Measurements from ENCODE around the gene DAB2IP. TPM values are rescaled to one million over a fixed set of nuclear protein-coding genes. Genes with fewer than 3 reads are reported as not detected.

The DAB2IP gene
- total RNA-seq, 1 donor from 2014 or later = 12.8 TPM

- no peak for DNase-seq
These were observed 151.3 kb downstream of the DAB2IP start for GRCh38 chr9:121802753-121803152.

- no peak for DNase-seq
These were observed 155.8 kb downstream of the DAB2IP start for GRCh38 chr9:121807069-121807822.

- no peak for DNase-seq
These were observed 156.4 kb downstream of the DAB2IP start for GRCh38 chr9:121807823-121808278.

- no peak for DNase-seq
These were observed 157.3 kb downstream of the DAB2IP start for GRCh38 chr9:121808781-121809180.

- DNase-seq = no peak
These were observed 158.1 kb downstream of the DAB2IP start for GRCh38 chr9:121809356-121810050.

- DNase-seq = no peak
These were observed 159.1 kb downstream of the DAB2IP start for GRCh38 chr9:121810489-121810888.

GRCh38 chr9:121811140-121811539 lies 159.7 kb downstream of the DAB2IP start:
- DNase-seq = no peak

- DNase-seq = no peak
These were observed 160.3 kb downstream of the DAB2IP start for GRCh38 chr9:121811751-121812150.

- DNase-seq = no peak
These were observed 160.8 kb downstream of the DAB2IP start for GRCh38 chr9:121812159-121812735.

GRCh38 chr9:121813519-121814210 lies 162.2 kb downstream of the DAB2IP start:
- no peak for DNase-seq

GRCh38 chr9:121814594-121814993 lies 163.2 kb downstream of the DAB2IP start:
- DNase-seq = no peak

GRCh38 chr9:121815084-121815483 lies 163.7 kb downstream of the DAB2IP start:
- DNase-seq = no peak

- DNase-seq = peak; percentile 6
These were observed 164.4 kb downstream of the DAB2IP start for GRCh38 chr9:121815546-121816448.

- no peak for DNase-seq
These were observed 165.0 kb downstream of the DAB2IP start for GRCh38 chr9:121816449-121816817.

GRCh38 chr9:121816845-121817450 lies 165.5 kb downstream of the DAB2IP start:
- no peak for DNase-seq

- DNase-seq = no peak
These were observed 166.0 kb downstream of the DAB2IP start for GRCh38 chr9:121817476-121817875.

- no peak for DNase-seq
These were observed 166.7 kb downstream of the DAB2IP start for GRCh38 chr9:121818016-121818661.

- no peak for DNase-seq
These were observed 167.5 kb downstream of the DAB2IP start for GRCh38 chr9:121818841-121819427.

- DNase-seq = peak; percentile 6
These were observed 168.2 kb downstream of the DAB2IP start for GRCh38 chr9:121819428-121820231.
